ENCODE measurements around the gene SLC25A43. TPM values are rescaled to one million over a fixed set of nuclear protein-coding genes. Genes with fewer than 3 reads are reported as not detected.
"Not testable (repeated sequence)": the region's sequence is repeated elsewhere in the genome, so short reads cannot be mapped to it uniquely, and the experiment has no call there.

SLC25A43 gene
- total RNA-seq, 1 donor from 2014 or later: 2.2 TPM

GRCh38 chrX:119468551-119469312, 69.6 kb downstream of the SLC25A43 start:
- DNase-seq: peak; percentile 45

GRCh38 chrX:119469313-119469635, 70.1 kb downstream of the SLC25A43 start:
- no peak for DNase-seq

GRCh38 chrX:119474615-119475388, 75.7 kb downstream of the SLC25A43 start:
- no peak for DNase-seq

- DNase-seq: no peak
These were observed 76.4 kb downstream of the SLC25A43 start for GRCh38 chrX:119475389-119476101.

- DNase-seq: no peak
These were observed 78.7 kb downstream of the SLC25A43 start for GRCh38 chrX:119477812-119478232.

GRCh38 chrX:119478504-119478903, 79.4 kb downstream of the SLC25A43 start:
- DNase-seq: no peak

- DNase-seq: no peak
These were observed 80.7 kb downstream of the SLC25A43 start for GRCh38 chrX:119479845-119480244.

- no peak for DNase-seq
These were observed 82.2 kb downstream of the SLC25A43 start for GRCh38 chrX:119481323-119481801.

GRCh38 chrX:119482041-119482440, 82.9 kb downstream of the SLC25A43 start:
- no peak for DNase-seq

GRCh38 chrX:119482481-119483480, 83.6 kb downstream of the SLC25A43 start:
- peak; percentile 4 for DNase-seq

GRCh38 chrX:119486745-119487144, 87.6 kb downstream of the SLC25A43 start:
- DNase-seq: no peak

- not testable (repeated sequence) for DNase-seq
These were observed 88.6 kb downstream of the SLC25A43 start for GRCh38 chrX:119487766-119488165.

- DNase-seq: peak; percentile 1
These were observed 89.6 kb downstream of the SLC25A43 start for GRCh38 chrX:119488749-119489148.

- no peak for DNase-seq
These were observed 90.3 kb downstream of the SLC25A43 start for GRCh38 chrX:119489212-119490074.

GRCh38 chrX:119492463-119492862, 93.3 kb downstream of the SLC25A43 start:
- no peak for DNase-seq

- DNase-seq: not testable (repeated sequence)
These were observed 94.8 kb downstream of the SLC25A43 start for GRCh38 chrX:119493851-119494495.

GRCh38 chrX:119495734-119496726, 96.9 kb downstream of the SLC25A43 start:
- DNase-seq: no peak

GRCh38 chrX:119497185-119497584, 98.0 kb downstream of the SLC25A43 start:
- no peak for DNase-seq
